ENCODE results near the gene OTOGL. TPM values are rescaled to one million over a fixed set of nuclear protein-coding genes. Genes with fewer than 3 reads are reported as not detected.

Gene OTOGL
- polyA plus RNA-seq, 2 of the 4 experiments (the other 2 are of a cell fraction): 0.04 TPM; not detected in 1

GRCh38 chr12:80411787-80412186 lies 312.4 kb downstream of the OTOGL start (continued):
- TF ChIP-seq, protein P1, sequence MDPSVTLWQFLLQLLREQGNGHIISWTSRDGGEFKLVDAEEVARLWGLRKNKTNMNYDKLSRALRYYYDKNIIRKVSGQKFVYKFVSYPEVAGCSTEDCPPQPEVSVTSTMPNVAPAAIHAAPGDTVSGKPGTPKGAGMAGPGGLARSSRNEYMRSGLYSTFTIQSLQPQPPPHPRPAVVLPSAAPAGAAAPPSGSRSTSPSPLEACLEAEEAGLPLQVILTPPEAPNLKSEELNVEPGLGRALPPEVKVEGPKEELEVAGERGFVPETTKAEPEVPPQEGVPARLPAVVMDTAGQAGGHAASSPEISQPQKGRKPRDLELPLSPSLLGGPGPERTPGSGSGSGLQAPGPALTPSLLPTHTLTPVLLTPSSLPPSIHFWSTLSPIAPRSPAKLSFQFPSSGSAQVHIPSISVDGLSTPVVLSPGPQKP (IDR thresholded peaks at IDR 0.05; ENCODE audit: low read depth, low read length): no peak
- no peak for TF ChIP-seq HOXA7 (CRISPR knock-in tag; IDR thresholded peaks at IDR 0.05)

GRCh38 chr12:80412343-80412953 lies 313.1 kb downstream of the OTOGL start:
- no peak for TF ChIP-seq POLR2AphosphoS2 (conservative IDR thresholded peaks at IDR 0.05; ENCODE audit: low read length)
- TF ChIP-seq RAD21 (conservative IDR thresholded peaks at IDR 0.05 in 1 of 2, IDR thresholded peaks at IDR 0.05 in 1 of 2): peak; percentile 88 to 89
- TF ChIP-seq SMC3 (IDR thresholded peaks at IDR 0.05): peak; percentile 66
- TF ChIP-seq CTCF (IDR thresholded peaks at IDR 0.05): peak; percentile 93
- peak; percentile 70 to 89; a peak in 4 of 6 replicates for ATAC-seq
- CTCF ChIA-PET: interaction anchor here (0.6 to 2.5 kb wide), 16 partner anchors 13 to 846 kb away, joined by 3 to 10 read pairs (median 3); no protein-coding TSS in a partner anchor
- WGBS (ENCODE audit: missing lambda C conversion rate): 2% methylated on average over 3 of the region's 3 CpGs
- H3K4me2 ChIP-seq: no peak overlapping the region
- no peaks in the 10 kb centered on the region for H3K9me3 ChIP-seq
- H3K4me1 ChIP-seq: no peaks in the 10 kb centered on the region
- H3K27ac ChIP-seq: no peak overlapping the region
- DNase-seq (ENCODE audit: low read depth in 1 of 2, low spot score in 1 of 2): peak; percentile 19 to 65
- FAIRE-seq: no peak
- no peak overlapping the region for H3K4me3 ChIP-seq
- POLR2A ChIA-PET: no interaction called here

DNA sequence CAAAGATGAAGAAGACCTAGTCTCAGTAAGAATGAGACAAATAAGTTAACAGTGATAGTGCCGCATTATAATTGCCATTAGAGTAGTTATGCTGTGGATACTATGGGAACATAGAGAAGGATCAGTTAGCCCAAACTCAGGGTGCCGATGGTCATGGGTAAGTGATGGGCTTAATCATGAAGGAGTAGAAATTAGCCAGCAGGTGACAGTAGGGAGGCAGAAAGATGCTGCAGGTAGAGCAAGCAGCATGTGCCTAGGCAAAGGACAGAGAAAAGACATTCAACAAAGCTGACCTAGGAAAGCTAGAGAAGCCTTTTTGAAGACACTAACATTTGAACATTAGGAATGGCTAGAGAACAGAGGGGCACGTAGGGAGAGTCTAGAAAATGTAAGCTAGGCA lies 314.1 kb downstream of the OTOGL start:
- POLR2A ChIA-PET: no interaction called here

More for the DNA sequence above, 314.1 kb downstream of the OTOGL start:
- peak; percentile 34 to 63; a peak in 3 of 6 replicates for ATAC-seq
- no peak for FAIRE-seq
- DNase-seq (ENCODE audit: low read depth in 1 of 2, low spot score in 1 of 2): peak in 1 of 2 experiments; percentile 29
- H3K4me1 ChIP-seq: no peaks in the 10 kb centered on the region
- no peak overlapping the region for H3K27ac ChIP-seq
- H3K4me2 ChIP-seq: no peak overlapping the region
- 52% methylated on average over 3 of the region's 3 CpGs for whole genome bisulfite sequencing (ENCODE audit: missing lambda C conversion rate)
- no peaks in the 10 kb centered on the region for H3K9me3 ChIP-seq
- H3K4me3 ChIP-seq: no peak overlapping the region
- CTCF ChIA-PET: interaction anchor here (1.0 to 2.5 kb wide), 7 partner anchors 14 to 845 kb away, joined by 3 to 10 read pairs (median 5); no protein-coding TSS in a partner anchor
- peak; percentile 27 for TF ChIP-seq CTCF (IDR thresholded peaks at IDR 0.05)
- TF ChIP-seq, protein P1 (IDR thresholded peaks at IDR 0.05; ENCODE audit: low read depth, low read length): no peak
- TF ChIP-seq RAD21 (conservative IDR thresholded peaks at IDR 0.05 in 1 of 2, IDR thresholded peaks at IDR 0.05 in 1 of 2): peak in 1 of 2 experiments; percentile 26; a peak in 1 of 5 replicates
- TF ChIP-seq SMC3 (IDR thresholded peaks at IDR 0.05): peak; percentile 44
